Endothelial cell of umbilical vein (primary cell): Measurements from ENCODE around the gene ZNRF3. TPM values are rescaled to one million over a fixed set of nuclear protein-coding genes. Genes with fewer than 3 reads are reported as not detected.

Source experiments
- BruUV-seq: library from RNA; stranded (reverse); fragments of 400-500 nt; replicated peaks from 2 replicates; lab custom pipeline; 2021; lab: Mats Ljungman, UMichigan
- CTCF ChIA-PET: fragments of 300-600, 350-600 bp; sonication (Branson Sonifier 250); formaldehyde crosslinking; loops from one replicate; lab custom pipeline; 2021; ENCODE audit warnings: antibody characterized with exemption, inconsistent platforms; lab: Charles Lee
- POLR2A ChIA-PET: fragments of 300-600, 350-600 bp; sonication (Branson Sonifier 250); formaldehyde crosslinking; loops from one replicate; lab custom pipeline; 2021; ENCODE audit warnings: antibody characterized with exemption, inconsistent platforms; lab: Charles Lee
- DNase-seq: peaks from one replicate; pipeline ENCODE4 v3.0.0-alpha.2; 2011; ENCODE audit warnings: low read depth, low spot score
- FAIRE-seq: peaks from 2 replicates; lab custom pipeline; 2011; peaks lifted over from hg19 to GRCh38; lab: Jason Lieb, UNC
- H2AFZ ChIP-seq: 2 replicates; pipeline ENCODE4 v1.6.0; 2012; ENCODE audit warnings: low read depth, low read length, control low read depth, inconsistent platforms
- H3K27ac ChIP-seq: 2 replicates; pipeline ENCODE4 v1.5.1; 2011; ENCODE audit warnings: low read depth, mild to moderate bottlenecking, control low read depth, low read length, moderate library complexity; ENCODE audit not compliant: insufficient read depth
- H3K27me3 ChIP-seq, 2 experiments: 2 replicates each; pipeline versions ENCODE4 v1.6.0 to v1.6.1; 2011; ENCODE audit warnings: low read length in 2 of 2, mixed read lengths in 1 of 2; ENCODE audit not compliant: control insufficient read depth in 2 of 2, insufficient read depth in 2 of 2
- H3K36me3 ChIP-seq, 2 experiments: 2 replicates in 1 of 2; 3 replicates in 1 of 2; pipeline ENCODE4 v1.5.1; 2011; ENCODE audit warnings: low read length in 2 of 2, mild to moderate bottlenecking in 1 of 2, moderate library complexity in 1 of 2; ENCODE audit not compliant: control insufficient read depth in 2 of 2, insufficient read depth in 2 of 2; ENCODE audit errors: extremely low read depth in 1 of 2
- H3K4me1 ChIP-seq: 3 replicates; pipeline ENCODE4 v1.5.1; 2011; ENCODE audit warnings: mild to moderate bottlenecking, low read length; ENCODE audit not compliant: control insufficient read depth, insufficient read depth; ENCODE audit errors: extremely low read depth
- H3K4me2 ChIP-seq: 2 replicates; pipeline ENCODE4 v1.6.1; 2011; ENCODE audit warnings: low read length, control low read depth, mixed read lengths; ENCODE audit not compliant: insufficient read depth
- H3K4me3 ChIP-seq, 3 experiments: fragments of 200-600 bp in 1 of 3; sonication (generic), shearing (Covaris generic) in 1 of 3; replicated peaks in 1 of 3; 2 replicates each; pipeline ENCODE4 v1.5.1; 2011 to 2016; ENCODE audit warnings: control low read depth in 3 of 3, low read length in 3 of 3, mild to moderate bottlenecking in 2 of 3, inconsistent platforms in 1 of 3, low read depth in 1 of 3, moderate library complexity in 1 of 3; ENCODE audit not compliant: insufficient read depth in 1 of 3
- H3K79me2 ChIP-seq: 2 replicates; pipeline ENCODE4 v1.6.0; 2012; ENCODE audit warnings: low read length, inconsistent platforms; ENCODE audit not compliant: control insufficient read depth, insufficient read depth
- H3K9ac ChIP-seq: replicated peaks from 2 replicates; pipeline ENCODE3; 2011; ENCODE audit warnings: low read length, control low read depth; ENCODE audit not compliant: insufficient read depth; ENCODE audit errors: extremely low read depth
- H3K9me1 ChIP-seq: replicated peaks from 3 replicates; pipeline ENCODE4 v1.6.0; 2011; ENCODE audit warnings: mild to moderate bottlenecking, low read length; ENCODE audit not compliant: control insufficient read depth, insufficient read depth; ENCODE audit errors: extremely low read depth
- H3K9me3 ChIP-seq: replicated peaks from 2 replicates; pipeline ENCODE4 v1.5.1; 2012; ENCODE audit warnings: low read length, inconsistent platforms; ENCODE audit not compliant: control insufficient read depth, insufficient read depth
- H4K20me1 ChIP-seq: replicated peaks from 2 replicates; pipeline ENCODE3; 2011; ENCODE audit warnings: mild to moderate bottlenecking, low read length; ENCODE audit not compliant: control insufficient read depth, insufficient read depth; ENCODE audit errors: extremely low read depth
- CTCF ChIP-seq, 2 donors: IDR thresholded peaks; 1 replicate in 1 of 2; 2 replicates in 1 of 2; pipeline ENCODE4 v1.5.1; 2011; ENCODE audit warnings: low read length in 2 of 2, mild to moderate bottlenecking in 2 of 2, moderate library complexity in 2 of 2, control low read depth in 1 of 2, inconsistent platforms in 1 of 2, low read depth in 1 of 2; ENCODE audit not compliant: insufficient read depth in 1 of 2; ENCODE audit errors: extremely low read depth in 1 of 2
- EZH2 ChIP-seq: IDR thresholded peaks from 2 replicates; pipeline ENCODE4 v1.6.1; 2012; ENCODE audit warnings: borderline replicate concordance, low read depth, mild to moderate bottlenecking, moderate library complexity, low read length, inconsistent platforms; ENCODE audit not compliant: severe bottlenecking
- FOS ChIP-seq: IDR thresholded peaks from 2 replicates; pipeline ENCODE4 v1.6.1; 2011; ENCODE audit warnings: mild to moderate bottlenecking, low read length, moderate library complexity, borderline replicate concordance; ENCODE audit not compliant: insufficient read depth
- GATA2 ChIP-seq: IDR thresholded peaks from 2 replicates; pipeline ENCODE4 v1.7.0; 2011; ENCODE audit warnings: low read depth, mild to moderate bottlenecking, moderate library complexity, mixed read lengths, low read length; ENCODE audit not compliant: insufficient read length, insufficient read depth
- JUN ChIP-seq: IDR thresholded peaks from 2 replicates; pipeline ENCODE4 v1.6.1; 2011; ENCODE audit warnings: borderline replicate concordance, low read depth; ENCODE audit not compliant: insufficient read length, insufficient read depth
- MAX ChIP-seq: IDR thresholded peaks from 2 replicates; pipeline ENCODE4 v1.6.1; 2011; ENCODE audit not compliant: insufficient read depth, insufficient read length
- MYC ChIP-seq: IDR thresholded peaks from one replicate; pipeline ENCODE4 v1.6.1; 2011; ENCODE audit warnings: mild to moderate bottlenecking, low read depth, low read length
- POLR2A ChIP-seq: IDR thresholded peaks from 2 replicates; pipeline ENCODE4 v1.6.1; 2012; ENCODE audit warnings: low read depth, mild to moderate bottlenecking, control low read depth, low read length
- POLR2AphosphoS5 ChIP-seq: IDR thresholded peaks from 2 replicates; pipeline ENCODE4 v1.6.1; 2012; ENCODE audit warnings: low read depth, mild to moderate bottlenecking, control low read depth, low read length, moderate library complexity; ENCODE audit not compliant: insufficient read depth
- dilution Hi-C: fragments of 300-500 bp; cut with MboI; formaldehyde crosslinking; loops from one replicate; pipeline ENCODE4 v1.15.0; 2019; ENCODE audit warnings: low sequenced_read_pairs; ENCODE audit not compliant: extremely low pct_ligation_motif_present
- intact Hi-C: fragments of 100-400 bp; cut with micrococcal nuclease; formaldehyde crosslinking; loops from one replicate; pipeline ENCODE4 v1.10.0; 2022
- polyA plus RNA-seq, 4 experiments: library from polyadenylated mRNA; depleted of rRNA in 3 of 4; stranded (reverse) in 3 of 4; unstranded in 1 of 4; fragments of >200 nt; gene quantifications; 2 replicates each; pipeline versions ENCODE4 v1.2.1 to v1.2.3, GENCODE V29; 2011 to 2012; ENCODE audit warnings: missing spikeins in 1 of 4
- total RNA-seq: library from RNA; stranded (reverse); gene quantifications from 2 replicates; pipeline ENCODE4 v1.2.3, GENCODE V29; 2021

ZNRF3 gene
- total and polyA plus RNA-seq, 2 donors (not counting 3 experiments of a cell fraction or from before 2014, with no cell fraction given): 2.7 to 5.2 TPM

DNA sequence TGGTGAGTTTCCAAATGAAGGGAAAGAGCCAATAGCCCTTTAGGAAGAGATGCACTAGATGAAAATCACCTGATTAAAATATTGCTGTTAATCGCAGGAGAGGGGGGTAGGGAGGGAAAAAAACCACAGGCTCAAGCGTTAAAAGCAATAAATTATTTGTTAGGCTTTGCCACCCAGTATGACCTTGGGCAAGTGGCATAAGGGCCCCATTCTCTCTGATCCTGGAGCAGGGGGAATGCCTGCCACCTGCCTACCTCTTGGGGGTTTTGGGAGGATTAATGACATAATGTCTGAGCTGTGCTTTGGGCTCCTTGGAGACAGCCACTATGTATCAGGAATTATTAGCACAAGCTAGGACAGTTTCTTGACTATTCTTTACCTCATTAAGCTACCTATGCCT, 80.0 kb downstream of the ZNRF3 start:
- no peaks in the 10 kb centered on the region for H3K9me3 ChIP-seq
- BruUV-seq: no TSS peak
- ChIA-PET POLR2A (no interaction called here), CTCF (interaction anchor here (1.8 to 2.0 kb wide), 2 partner anchors 13 to 59 kb away, joined by 4 to 6 read pairs; no protein-coding TSS in a partner anchor)
- TF ChIP-seq POLR2A (no peak), CTCF (IDR thresholded peaks at IDR 0.05; ENCODE audit: extremely low read depth in 1 of 2, insufficient read depth in 1 of 2, low read depth in 1 of 2, low read length in 2 of 2) (no peak), EZH2 (no peak), MAX (no peak), FOS (no peak)
- no peaks in the 10 kb centered on the region for H4K20me1 ChIP-seq
- intact Hi-C loops: no loop called here
- no peak overlapping the region for H3K9ac ChIP-seq
- H3K36me3 ChIP-seq: no peaks in the 10 kb centered on the region
- H3K79me2 ChIP-seq: no peaks in the 10 kb centered on the region
- H3K27me3 ChIP-seq: no peaks in the 10 kb centered on the region
- H3K4me1 ChIP-seq: no peaks in the 10 kb centered on the region
- H3K27ac ChIP-seq: no peak overlapping the region
- no peak overlapping the region for H3K4me3 ChIP-seq
- FAIRE-seq (no peak), DNase-seq (no peak)
- no peaks in the 10 kb centered on the region for H3K9me1 ChIP-seq
- no peak overlapping the region for H3K4me2 ChIP-seq
- dilution Hi-C loops: no loop called here
- no peak overlapping the region for H2AFZ ChIP-seq

DNA sequence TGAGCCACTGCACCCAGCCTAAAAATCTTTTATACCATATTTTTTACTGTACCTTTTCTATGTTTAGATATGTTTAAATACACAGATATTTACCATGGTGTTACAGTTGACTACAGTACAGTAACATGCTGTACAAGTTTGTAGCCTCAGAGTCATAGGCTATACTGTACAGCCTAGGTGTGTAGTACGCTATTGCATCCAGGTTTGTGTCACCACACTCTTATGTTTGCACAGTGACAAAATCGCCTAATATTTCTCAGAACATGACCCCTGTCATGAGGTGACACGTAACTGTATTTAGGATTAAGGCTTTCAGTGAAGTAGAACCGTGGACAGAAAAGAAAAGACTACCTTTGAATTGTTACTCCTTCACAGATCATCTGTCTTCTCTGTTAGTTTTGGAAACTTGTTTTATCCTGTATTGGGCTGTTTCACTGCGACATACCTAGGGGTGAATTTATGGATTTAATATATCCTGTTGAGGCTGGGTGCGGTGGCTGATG, 83.8 kb downstream of the ZNRF3 start:
- DNase-seq (no peak), FAIRE-seq (no peak)
- ChIA-PET CTCF (interaction anchor here (1.1 kb wide), 1 partner anchor 9 kb away, joined by 6 read pairs; no protein-coding TSS in a partner anchor), POLR2A (no interaction called here)
- H3K4me2 ChIP-seq: no peak overlapping the region
- BruUV-seq: no TSS peak
- no peak overlapping the region for H2AFZ ChIP-seq
- intact Hi-C loops (no loop called here), dilution Hi-C loops (no loop called here)
- no peak overlapping the region for H3K9ac ChIP-seq
- no peak for TF ChIP-seq FOS
- TF ChIP-seq MAX: no peak
- no peak for TF ChIP-seq POLR2A
- TF ChIP-seq CTCF (IDR thresholded peaks at IDR 0.05; ENCODE audit: extremely low read depth in 1 of 2, insufficient read depth in 1 of 2, low read depth in 1 of 2, low read length in 2 of 2): no peak
- TF ChIP-seq JUN: no peak
- no peak for TF ChIP-seq POLR2AphosphoS5
- TF ChIP-seq GATA2: no peak
- no peak for TF ChIP-seq MYC
- no peak for TF ChIP-seq EZH2
- H3K4me1 ChIP-seq: no peaks in the 10 kb centered on the region
- no peaks in the 10 kb centered on the region for H3K9me1 ChIP-seq
- H3K27me3 ChIP-seq: no peaks in the 10 kb centered on the region
- H3K36me3 ChIP-seq: no peaks in the 10 kb centered on the region
- no peak overlapping the region for H3K4me3 ChIP-seq
- H3K27ac ChIP-seq: no peak overlapping the region
- no peaks in the 10 kb centered on the region for H4K20me1 ChIP-seq
- H3K9me3 ChIP-seq: no peaks in the 10 kb centered on the region
- H3K79me2 ChIP-seq: no peaks in the 10 kb centered on the region
